SK-N-SH treated with all-trans-retinoic acid at 6 μM for 48 hours (cell line): ENCODE measurements around the gene CHCHD6.
A peak's percentile ranks its signal among the peaks of the same experiment; 100 is the strongest.

Experiments
- ATAC-seq: fragments of 200-7000 bp; cut with Tn5 transposase; 3 replicates; pipeline ENCODE4 v1.9.1; 2020; ENCODE audit warnings: mild to moderate bottlenecking, moderate library complexity
- ARNTL ChIP-seq: fragments of 450-650 bp; formaldehyde crosslinking; IDR thresholded peaks from 2 replicates; pipeline ENCODE4 v1.5.0; 2020; ENCODE audit warnings: low read depth, mild to moderate bottlenecking, moderate library complexity, borderline replicate concordance
- BACH2 ChIP-seq: fragments of 250-450 bp; sonication (Bioruptor Pico); IDR thresholded peaks from 2 replicates; pipeline ENCODE4 v1.9.0; 2021; ENCODE audit warnings: mild to moderate bottlenecking, borderline replicate concordance
- ESRRG ChIP-seq: fragments of 250-450 bp; sonication (Bioruptor Pico); IDR thresholded peaks from 2 replicates; pipeline ENCODE4 v1.6.1; 2021; ENCODE audit warnings: mild to moderate bottlenecking
- OSR1 ChIP-seq: fragments of 250-450 bp; sonication (Bioruptor Pico); IDR thresholded peaks from 2 replicates; pipeline ENCODE4 v1.8.0; 2022; ENCODE audit warnings: moderate library complexity, mild to moderate bottlenecking, inconsistent platforms
- PPARA ChIP-seq: fragments of 250-450 bp; sonication (Bioruptor Pico); IDR thresholded peaks from 2 replicates; pipeline ENCODE4 v1.5.0; 2020; ENCODE audit warnings: mild to moderate bottlenecking, borderline replicate concordance
- RARB ChIP-seq: fragments of 250-450 bp; sonication (Bioruptor Pico); IDR thresholded peaks from 2 replicates; pipeline ENCODE4 v1.8.0; 2021; ENCODE audit warnings: mild to moderate bottlenecking, moderate library complexity
- SNAI2 ChIP-seq: fragments of 250-450 bp; sonication (Bioruptor Pico); IDR thresholded peaks from 2 replicates; pipeline ENCODE4 v1.5.0; 2020; ENCODE audit warnings: mild to moderate bottlenecking, moderate library complexity
- TCF4 ChIP-seq: fragments of 250-450 bp; sonication (Bioruptor Pico); IDR thresholded peaks from 2 replicates; pipeline ENCODE4 v1.8.0; 2021; ENCODE audit warnings: mild to moderate bottlenecking, moderate library complexity, borderline replicate concordance
- TOX ChIP-seq: fragments of 250-450 bp; sonication (Bioruptor Pico); IDR thresholded peaks from 2 replicates; pipeline ENCODE4 v1.8.0; 2021; ENCODE audit warnings: mild to moderate bottlenecking, moderate library complexity, borderline replicate concordance
- ZC3H10 ChIP-seq: fragments of 250-450 bp; sonication (Bioruptor Pico); IDR thresholded peaks from 2 replicates; pipeline ENCODE4 v1.5.1; 2021; ENCODE audit warnings: mild to moderate bottlenecking, moderate library complexity
- ZFP3 ChIP-seq: fragments of 250-450 bp; sonication (Bioruptor Pico); IDR thresholded peaks from 2 replicates; pipeline ENCODE4 v1.5.0; 2020; ENCODE audit warnings: mild to moderate bottlenecking, moderate library complexity
- ZFP30 ChIP-seq: fragments of 450-650 bp; formaldehyde crosslinking; IDR thresholded peaks from 2 replicates; pipeline ENCODE4 v1.5.0; 2022; ENCODE audit warnings: mild to moderate bottlenecking, moderate library complexity
- ZNF565 ChIP-seq: fragments of 450-650 bp; formaldehyde crosslinking; conservative IDR thresholded peaks from 2 replicates; pipeline ENCODE4 v1.5.0; 2020; ENCODE audit warnings: low read depth, mild to moderate bottlenecking, moderate library complexity
- ZNF8 ChIP-seq: fragments of 450-650 bp; formaldehyde crosslinking; IDR thresholded peaks from 2 replicates; pipeline ENCODE4 v1.5.0; 2020; ENCODE audit warnings: mild to moderate bottlenecking, moderate library complexity
- TF ChIP-seq, protein P1 (sequence below): fragments of 250-450 bp; sonication (Bioruptor Pico); IDR thresholded peaks from 2 replicates; pipeline ENCODE4 v1.8.0; 2021; ENCODE audit warnings: low read depth, mild to moderate bottlenecking, moderate library complexity, borderline replicate concordance
- TF ChIP-seq, protein P2 (sequence below): fragments of 250-450 bp; sonication (Bioruptor Pico); IDR thresholded peaks from 2 replicates; pipeline ENCODE4 v1.5.1; 2020; ENCODE audit warnings: low read depth, mild to moderate bottlenecking, moderate library complexity
- TF ChIP-seq, protein P3 (sequence below): fragments of 250-450 bp; sonication (Bioruptor Pico); IDR thresholded peaks from 2 replicates; pipeline ENCODE4 v1.5.0; 2020; ENCODE audit warnings: mild to moderate bottlenecking, moderate library complexity
- TF ChIP-seq, protein P4 (sequence below): fragments of 250-450 bp; sonication (Bioruptor Pico); IDR thresholded peaks from 2 replicates; pipeline ENCODE4 v1.8.0; 2020; ENCODE audit warnings: mild to moderate bottlenecking, moderate library complexity, borderline replicate concordance

Gene CHCHD6

DNA sequence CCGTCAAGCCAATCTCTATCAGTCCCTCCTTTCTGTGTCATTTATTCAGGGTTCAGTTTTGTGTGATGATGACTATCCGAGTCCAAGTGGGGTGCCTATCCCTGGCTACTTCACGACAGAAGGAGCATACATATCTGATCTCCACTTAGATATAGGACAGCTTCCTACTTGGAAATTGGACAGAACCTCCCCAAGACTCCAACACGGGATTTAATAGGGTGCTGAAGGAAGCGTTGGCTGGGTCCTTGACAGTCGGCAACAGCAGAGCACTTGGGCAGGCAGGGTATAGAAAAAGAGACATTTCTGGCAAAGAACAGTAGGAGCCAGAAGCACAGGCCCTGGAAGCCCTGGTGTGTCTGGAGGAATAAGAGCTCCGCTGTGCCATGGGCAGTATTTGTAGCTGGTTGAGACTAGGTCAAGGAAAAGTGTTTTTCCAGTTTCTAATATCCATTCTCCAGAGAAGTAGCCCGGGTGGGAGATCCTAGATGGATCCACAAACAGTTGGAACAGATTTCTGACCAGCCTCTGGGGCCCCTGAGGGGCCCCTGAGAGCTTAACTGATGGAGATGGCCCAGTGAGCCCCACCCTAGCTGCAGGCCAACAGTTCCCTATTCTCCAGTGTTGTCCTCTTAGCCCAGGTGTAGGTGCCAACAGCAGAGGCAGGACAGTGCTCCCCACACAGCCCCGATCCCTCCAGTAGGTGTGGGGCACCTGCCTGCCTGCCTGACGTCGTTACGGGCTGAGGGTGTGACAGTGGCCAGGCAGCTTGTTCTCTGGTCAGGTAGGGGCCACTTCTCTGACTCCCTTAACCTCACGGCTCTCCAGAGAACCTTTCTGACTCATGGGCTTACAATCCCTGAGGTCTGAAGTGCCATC is 130.8 kb downstream of the CHCHD6 start (continued):
- TF ChIP-seq, protein P1, sequence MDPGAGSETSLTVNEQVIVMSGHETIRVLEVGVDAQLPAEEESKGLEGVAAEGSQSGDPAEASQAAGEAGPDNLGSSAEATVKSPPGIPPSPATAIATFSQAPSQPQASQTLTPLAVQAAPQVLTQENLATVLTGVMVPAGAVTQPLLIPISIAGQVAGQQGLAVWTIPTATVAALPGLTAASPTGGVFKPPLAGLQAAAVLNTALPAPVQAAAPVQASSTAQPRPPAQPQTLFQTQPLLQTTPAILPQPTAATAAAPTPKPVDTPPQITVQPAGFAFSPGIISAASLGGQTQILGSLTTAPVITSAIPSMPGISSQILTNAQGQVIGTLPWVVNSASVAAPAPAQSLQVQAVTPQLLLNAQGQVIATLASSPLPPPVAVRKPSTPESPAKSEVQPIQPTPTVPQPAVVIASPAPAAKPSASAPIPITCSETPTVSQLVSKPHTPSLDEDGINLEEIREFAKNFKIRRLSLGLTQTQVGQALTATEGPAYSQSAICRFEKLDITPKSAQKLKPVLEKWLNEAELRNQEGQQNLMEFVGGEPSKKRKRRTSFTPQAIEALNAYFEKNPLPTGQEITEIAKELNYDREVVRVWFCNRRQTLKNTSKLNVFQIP (CRISPR knock-in tag) = no peak
- TF ChIP-seq ZC3H10 (no peak), OSR1 (CRISPR knock-in tag) (no peak)

DNA sequence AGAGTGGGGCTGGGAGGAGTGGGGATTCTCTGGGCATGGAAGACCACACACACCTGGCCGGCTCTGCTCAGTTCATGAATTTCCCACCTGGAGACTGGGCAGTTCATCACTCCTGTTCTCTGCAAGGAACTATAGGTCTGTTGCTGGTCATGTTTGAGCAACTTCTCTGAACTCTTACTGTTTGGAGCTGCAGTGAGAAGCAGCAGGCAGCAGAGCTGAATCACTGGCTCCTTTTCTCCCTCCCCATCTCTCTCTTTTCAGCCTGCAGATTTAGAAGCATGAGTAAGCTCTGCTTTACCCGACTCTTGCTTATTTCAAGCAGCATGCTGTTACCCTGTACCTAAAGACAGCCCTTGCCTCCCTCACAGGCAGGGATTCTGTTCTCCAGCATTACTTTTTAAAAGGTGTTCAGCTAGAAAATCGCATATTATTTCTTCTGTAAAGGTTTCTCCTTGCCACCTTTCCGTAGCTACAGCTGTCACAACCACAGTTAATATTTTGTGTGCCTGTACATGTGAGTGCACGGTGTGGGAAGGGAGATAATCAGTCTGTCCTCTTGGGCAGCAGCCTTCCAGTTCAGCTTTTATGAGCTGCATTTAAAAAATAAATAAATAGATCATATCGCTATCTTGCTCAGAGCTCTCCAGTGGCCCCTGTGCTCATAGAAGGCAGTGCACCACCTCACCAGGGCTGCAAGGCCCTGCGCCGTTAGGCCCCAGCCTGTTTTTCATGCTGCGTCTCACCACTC is 131.6 kb downstream of the CHCHD6 start:
- TF ChIP-seq ZNF565 (CRISPR knock-in tag) = no peak
- no peak for TF ChIP-seq TOX (CRISPR knock-in tag)
- TF ChIP-seq, protein P2, sequence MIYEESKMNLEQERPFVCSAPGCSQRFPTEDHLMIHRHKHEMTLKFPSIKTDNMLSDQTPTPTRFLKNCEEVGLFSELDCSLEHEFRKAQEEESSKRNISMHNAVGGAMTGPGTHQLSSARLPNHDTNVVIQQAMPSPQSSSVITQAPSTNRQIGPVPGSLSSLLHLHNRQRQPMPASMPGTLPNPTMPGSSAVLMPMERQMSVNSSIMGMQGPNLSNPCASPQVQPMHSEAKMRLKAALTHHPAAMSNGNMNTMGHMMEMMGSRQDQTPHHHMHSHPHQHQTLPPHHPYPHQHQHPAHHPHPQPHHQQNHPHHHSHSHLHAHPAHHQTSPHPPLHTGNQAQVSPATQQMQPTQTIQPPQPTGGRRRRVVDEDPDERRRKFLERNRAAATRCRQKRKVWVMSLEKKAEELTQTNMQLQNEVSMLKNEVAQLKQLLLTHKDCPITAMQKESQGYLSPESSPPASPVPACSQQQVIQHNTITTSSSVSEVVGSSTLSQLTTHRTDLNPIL (CRISPR knock-in tag) = no peak
- TF ChIP-seq, protein P3, sequence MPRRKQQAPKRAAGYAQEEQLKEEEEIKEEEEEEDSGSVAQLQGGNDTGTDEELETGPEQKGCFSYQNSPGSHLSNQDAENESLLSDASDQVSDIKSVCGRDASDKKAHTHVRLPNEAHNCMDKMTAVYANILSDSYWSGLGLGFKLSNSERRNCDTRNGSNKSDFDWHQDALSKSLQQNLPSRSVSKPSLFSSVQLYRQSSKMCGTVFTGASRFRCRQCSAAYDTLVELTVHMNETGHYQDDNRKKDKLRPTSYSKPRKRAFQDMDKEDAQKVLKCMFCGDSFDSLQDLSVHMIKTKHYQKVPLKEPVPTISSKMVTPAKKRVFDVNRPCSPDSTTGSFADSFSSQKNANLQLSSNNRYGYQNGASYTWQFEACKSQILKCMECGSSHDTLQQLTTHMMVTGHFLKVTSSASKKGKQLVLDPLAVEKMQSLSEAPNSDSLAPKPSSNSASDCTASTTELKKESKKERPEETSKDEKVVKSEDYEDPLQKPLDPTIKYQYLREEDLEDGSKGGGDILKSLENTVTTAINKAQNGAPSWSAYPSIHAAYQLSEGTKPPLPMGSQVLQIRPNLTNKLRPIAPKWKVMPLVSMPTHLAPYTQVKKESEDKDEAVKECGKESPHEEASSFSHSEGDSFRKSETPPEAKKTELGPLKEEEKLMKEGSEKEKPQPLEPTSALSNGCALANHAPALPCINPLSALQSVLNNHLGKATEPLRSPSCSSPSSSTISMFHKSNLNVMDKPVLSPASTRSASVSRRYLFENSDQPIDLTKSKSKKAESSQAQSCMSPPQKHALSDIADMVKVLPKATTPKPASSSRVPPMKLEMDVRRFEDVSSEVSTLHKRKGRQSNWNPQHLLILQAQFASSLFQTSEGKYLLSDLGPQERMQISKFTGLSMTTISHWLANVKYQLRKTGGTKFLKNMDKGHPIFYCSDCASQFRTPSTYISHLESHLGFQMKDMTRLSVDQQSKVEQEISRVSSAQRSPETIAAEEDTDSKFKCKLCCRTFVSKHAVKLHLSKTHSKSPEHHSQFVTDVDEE = no peak
- TF ChIP-seq, protein P1 (CRISPR knock-in tag) = no peak
- no peak for TF ChIP-seq PPARA (CRISPR knock-in tag)
- no peak for TF ChIP-seq ZFP3 (CRISPR knock-in tag)
- TF ChIP-seq BACH2 (CRISPR knock-in tag) = no peak
- TF ChIP-seq, protein P4, sequence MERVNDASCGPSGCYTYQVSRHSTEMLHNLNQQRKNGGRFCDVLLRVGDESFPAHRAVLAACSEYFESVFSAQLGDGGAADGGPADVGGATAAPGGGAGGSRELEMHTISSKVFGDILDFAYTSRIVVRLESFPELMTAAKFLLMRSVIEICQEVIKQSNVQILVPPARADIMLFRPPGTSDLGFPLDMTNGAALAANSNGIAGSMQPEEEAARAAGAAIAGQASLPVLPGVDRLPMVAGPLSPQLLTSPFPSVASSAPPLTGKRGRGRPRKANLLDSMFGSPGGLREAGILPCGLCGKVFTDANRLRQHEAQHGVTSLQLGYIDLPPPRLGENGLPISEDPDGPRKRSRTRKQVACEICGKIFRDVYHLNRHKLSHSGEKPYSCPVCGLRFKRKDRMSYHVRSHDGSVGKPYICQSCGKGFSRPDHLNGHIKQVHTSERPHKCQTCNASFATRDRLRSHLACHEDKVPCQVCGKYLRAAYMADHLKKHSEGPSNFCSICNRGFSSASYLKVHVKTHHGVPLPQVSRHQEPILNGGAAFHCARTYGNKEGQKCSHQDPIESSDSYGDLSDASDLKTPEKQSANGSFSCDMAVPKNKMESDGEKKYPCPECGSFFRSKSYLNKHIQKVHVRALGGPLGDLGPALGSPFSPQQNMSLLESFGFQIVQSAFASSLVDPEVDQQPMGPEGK (CRISPR knock-in tag) = no peak
- TF ChIP-seq ARNTL (CRISPR knock-in tag) = no peak
- no peak for TF ChIP-seq ZFP30 (CRISPR knock-in tag)
- TF ChIP-seq TCF4 (CRISPR knock-in tag) = no peak
- ATAC-seq = peak; percentile 92

DNA sequence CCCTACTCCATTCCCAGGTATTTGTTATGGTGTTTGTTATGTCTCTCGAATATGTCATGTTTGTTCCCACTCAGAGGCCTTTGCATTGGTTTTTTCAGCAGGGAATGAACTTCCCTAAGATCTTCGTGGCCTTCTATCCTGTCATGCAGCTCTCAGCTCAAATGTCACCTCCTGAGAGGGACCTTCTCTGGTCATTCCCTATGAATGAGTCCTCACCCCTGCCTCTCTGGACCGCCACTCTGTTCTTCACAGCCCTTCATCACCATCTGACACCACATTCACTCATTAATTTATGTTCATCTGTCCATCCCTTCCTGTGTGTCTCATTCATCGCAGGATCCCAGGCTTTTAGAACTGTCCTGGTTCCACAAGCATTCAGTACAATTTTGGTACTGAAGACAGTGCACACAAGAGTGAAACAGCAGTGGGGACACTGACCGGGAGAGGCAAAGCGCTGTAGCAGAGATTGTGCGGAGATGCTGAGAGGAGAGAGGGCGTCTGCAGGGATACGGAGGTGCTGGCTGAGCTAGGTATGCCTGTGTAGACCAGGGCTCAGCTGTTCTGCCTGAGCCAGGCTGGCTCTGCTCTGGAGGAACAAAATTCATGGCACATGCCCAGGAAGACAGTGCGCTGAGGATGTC is 132.3 kb downstream of the CHCHD6 start:
- no peak for TF ChIP-seq ESRRG (CRISPR knock-in tag)
- TF ChIP-seq BACH2 (CRISPR knock-in tag) = no peak
- no peak for TF ChIP-seq ZNF8
- TF ChIP-seq, protein P4 (CRISPR knock-in tag) = no peak
- no peak for TF ChIP-seq RARB (CRISPR knock-in tag)
- no peak for TF ChIP-seq ZFP3 (CRISPR knock-in tag)
- no peak for TF ChIP-seq TOX (CRISPR knock-in tag)
- TF ChIP-seq, protein P3 = no peak
- TF ChIP-seq TCF4 (CRISPR knock-in tag) = no peak
- no peak for TF ChIP-seq SNAI2 (CRISPR knock-in tag)
- no peak for ATAC-seq
